ENCODE measurements around the gene WT1. TPM values are rescaled to one million over a fixed set of nuclear protein-coding genes. Genes with fewer than 3 reads are reported as not detected.
"Not testable (repeated sequence)": the region's sequence is repeated elsewhere in the genome, so short reads cannot be mapped to it uniquely, and the experiment has no call there.

The WT1 gene
- total and polyA plus RNA-seq, 2 experiments from 2014 or later = 3.0 to 5.0 TPM

- Histone ChIP-seq H3K4me1 (ENCODE audit: low read depth) (no peaks in the 10 kb centered on the region), H3K4me3 (no peak overlapping the region), H3K27ac (no peak overlapping the region), H3K36me3 (no peaks in the 10 kb centered on the region), H3K27me3 (no peaks in the 10 kb centered on the region), H3K9me3 (ENCODE audit: low read depth) (no peaks in the 10 kb centered on the region)
- no peak for TF ChIP-seq CTCF (IDR thresholded peaks at IDR 0.05; ENCODE audit: low read depth, low read length)
- no peak for DNase-seq (ENCODE audit: low read depth in 1 of 2, low spot score in 1 of 2)
These were observed 59.5 kb downstream of the WT1 start for GRCh38 chr11:32375826-32376225.

GRCh38 chr11:32374261-32374711 is 61.1 kb downstream of the WT1 start:
- DNase-seq (ENCODE audit: low read depth in 1 of 2, low spot score in 1 of 2) = peak; percentile 67 to 74
- Histone ChIP-seq H3K27me3 (no peaks in the 10 kb centered on the region), H3K36me3 (no peaks in the 10 kb centered on the region), H3K27ac (no peak overlapping the region), H3K4me3 (no peak overlapping the region), H3K9me3 (ENCODE audit: low read depth) (no peaks in the 10 kb centered on the region), H3K4me1 (ENCODE audit: low read depth) (no peaks in the 10 kb centered on the region)
- peak; percentile 71 for TF ChIP-seq CTCF (IDR thresholded peaks at IDR 0.05; ENCODE audit: low read depth, low read length)

- not testable (repeated sequence) for DNase-seq (ENCODE audit: low read depth in 1 of 2, low spot score in 1 of 2); H3K27me3 ChIP-seq
These were observed 65.4 kb downstream of the WT1 start for GRCh38 chr11:32369987-32370386.

GRCh38 chr11:32366666-32367065 is 68.7 kb downstream of the WT1 start:
- Histone ChIP-seq H3K36me3 (no peaks in the 10 kb centered on the region), H3K27me3 (peaks cover 4% of the 10 kb centered on the region), H3K4me1 (ENCODE audit: low read depth) (no peaks in the 10 kb centered on the region), H3K4me3 (no peak overlapping the region), H3K27ac (no peak overlapping the region), H3K9me3 (ENCODE audit: low read depth) (no peaks in the 10 kb centered on the region)
- TF ChIP-seq CTCF (IDR thresholded peaks at IDR 0.05; ENCODE audit: low read depth, low read length) = no peak
- peak in 1 of 2 donors; percentile 81 for DNase-seq (ENCODE audit: low read depth in 1 of 2, low spot score in 1 of 2)

More at GRCh38 chr11:32369987-32370386, 65.4 kb downstream of the WT1 start:
- H3K36me3 ChIP-seq; H3K4me3 ChIP-seq; H3K4me1 ChIP-seq (ENCODE audit: low read depth); H3K27ac ChIP-seq; H3K9me3 ChIP-seq (ENCODE audit: low read depth): not testable (repeated sequence)

GRCh38 chr11:32365192-32365591 is 70.1 kb downstream of the WT1 start:
- TF ChIP-seq CTCF (IDR thresholded peaks at IDR 0.05; ENCODE audit: low read depth, low read length) = no peak
- DNase-seq (ENCODE audit: low read depth in 1 of 2, low spot score in 1 of 2) = no peak
- H3K27ac ChIP-seq = no peak overlapping the region
- no peaks in the 10 kb centered on the region for H3K4me1 ChIP-seq (ENCODE audit: low read depth)
- H3K9me3 ChIP-seq (ENCODE audit: low read depth) = no peaks in the 10 kb centered on the region
- no peak overlapping the region for H3K4me3 ChIP-seq
- no peaks in the 10 kb centered on the region for H3K36me3 ChIP-seq
- peaks cover 4% of the 10 kb centered on the region for H3K27me3 ChIP-seq

- Histone ChIP-seq H3K27me3 (peaks cover 6% of the 10 kb centered on the region), H3K9me3 (ENCODE audit: low read depth) (no peaks in the 10 kb centered on the region), H3K36me3 (no peaks in the 10 kb centered on the region), H3K4me3 (no peak overlapping the region), H3K27ac (no peak overlapping the region), H3K4me1 (ENCODE audit: low read depth) (no peaks in the 10 kb centered on the region)
- TF ChIP-seq CTCF (IDR thresholded peaks at IDR 0.05; ENCODE audit: low read depth, low read length) = no peak
- peak in 1 of 2 donors; percentile 54 for DNase-seq (ENCODE audit: low read depth in 1 of 2, low spot score in 1 of 2)
These were observed 76.6 kb downstream of the WT1 start for GRCh38 chr11:32358729-32359128.

Data from cardiac muscle cell (in vitro differentiated cells and primary cell).